Omental fat pad (tissue), 4 donors: ENCODE results near the gene KIFC3. TPM values are rescaled to one million over a fixed set of nuclear protein-coding genes. Genes with fewer than 3 reads are reported as not detected.

Source experiments
- ATAC-seq: fragments of 150-250 bp; one replicate; pipeline ENCODE4 v1.9.1; 2016; ENCODE audit warnings: mild to moderate bottlenecking, moderate library complexity; ENCODE audit not compliant: low FRiP score
- DNase-seq: peaks from one replicate; pipeline ENCODE4 v3.0.0-alpha.2; 2019; ENCODE audit warnings: low spot score
- CTCF ChIP-seq, 3 donors: fragments of 450-650 bp; IDR thresholded peaks; one replicate each; pipeline ENCODE4 v1.5.1; 2016 to 2017; ENCODE audit warnings: antibody characterized with exemption in 3 of 3, mild to moderate bottlenecking in 3 of 3, moderate library complexity in 2 of 3
- total RNA-seq, 4 donors: library from RNA; depleted of rRNA; stranded (reverse); fragments of >200 nt; gene quantifications; one replicate each; pipeline ENCODE4 v1.1.0, GENCODE V29; 2016

The KIFC3 gene
- total RNA-seq, 4 donors from 2014 or later = 41.5 to 96.9 (median 58.9) TPM

- DNase-seq (no peak), ATAC-seq (no peak)
- TF ChIP-seq CTCF (IDR thresholded peaks at IDR 0.05) = no peak
Observed at GRCh38 chr16:57824888-57825287, 22.6 kb upstream of the KIFC3 start.

GRCh38 chr16:57823836-57824235, 21.5 kb upstream of the KIFC3 start:
- TF ChIP-seq CTCF (IDR thresholded peaks at IDR 0.05) = no peak
- no peak for ATAC-seq

GRCh38 chr16:57822856-57823255, 20.6 kb upstream of the KIFC3 start:
- ATAC-seq = no peak
- TF ChIP-seq CTCF (IDR thresholded peaks at IDR 0.05) = no peak
- DNase-seq = no peak

More at GRCh38 chr16:57823836-57824235, 21.5 kb upstream of the KIFC3 start:
- no peak for DNase-seq

- DNase-seq (no peak), ATAC-seq (no peak)
- TF ChIP-seq CTCF (IDR thresholded peaks at IDR 0.05) = no peak
Observed at GRCh38 chr16:57822018-57822553, 19.8 kb upstream of the KIFC3 start.

- DNase-seq = no peak
- ATAC-seq = no peak
- TF ChIP-seq CTCF (IDR thresholded peaks at IDR 0.05) = no peak
Observed at GRCh38 chr16:57821149-57821971, 19.1 kb upstream of the KIFC3 start.

GRCh38 chr16:57818377-57819064, 16.2 kb upstream of the KIFC3 start:
- TF ChIP-seq CTCF (IDR thresholded peaks at IDR 0.05) = no peak
- ATAC-seq = no peak
- DNase-seq = no peak
